Measurements from ENCODE around the gene TFPI.

DNA sequence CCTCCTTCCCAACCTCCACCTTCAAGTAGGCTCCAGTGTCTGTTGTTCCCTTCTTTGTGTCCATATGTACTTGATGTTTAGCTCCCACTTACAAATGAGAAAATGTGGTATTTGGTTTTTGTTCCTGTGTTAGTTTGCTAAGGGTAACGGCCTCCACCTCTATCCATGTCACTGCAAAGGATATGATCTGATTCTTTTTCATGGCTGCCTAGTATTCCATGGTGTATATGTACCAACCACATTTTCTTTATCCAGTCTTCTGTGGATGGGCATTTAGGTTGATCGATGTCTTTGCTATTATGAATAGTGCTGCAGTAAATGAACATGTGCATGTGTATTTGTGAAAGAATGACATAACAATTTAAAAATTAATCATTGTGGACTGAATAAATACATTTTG lies 19.5 kb upstream of the TFPI start:
- TF ChIP-seq, protein P1, sequence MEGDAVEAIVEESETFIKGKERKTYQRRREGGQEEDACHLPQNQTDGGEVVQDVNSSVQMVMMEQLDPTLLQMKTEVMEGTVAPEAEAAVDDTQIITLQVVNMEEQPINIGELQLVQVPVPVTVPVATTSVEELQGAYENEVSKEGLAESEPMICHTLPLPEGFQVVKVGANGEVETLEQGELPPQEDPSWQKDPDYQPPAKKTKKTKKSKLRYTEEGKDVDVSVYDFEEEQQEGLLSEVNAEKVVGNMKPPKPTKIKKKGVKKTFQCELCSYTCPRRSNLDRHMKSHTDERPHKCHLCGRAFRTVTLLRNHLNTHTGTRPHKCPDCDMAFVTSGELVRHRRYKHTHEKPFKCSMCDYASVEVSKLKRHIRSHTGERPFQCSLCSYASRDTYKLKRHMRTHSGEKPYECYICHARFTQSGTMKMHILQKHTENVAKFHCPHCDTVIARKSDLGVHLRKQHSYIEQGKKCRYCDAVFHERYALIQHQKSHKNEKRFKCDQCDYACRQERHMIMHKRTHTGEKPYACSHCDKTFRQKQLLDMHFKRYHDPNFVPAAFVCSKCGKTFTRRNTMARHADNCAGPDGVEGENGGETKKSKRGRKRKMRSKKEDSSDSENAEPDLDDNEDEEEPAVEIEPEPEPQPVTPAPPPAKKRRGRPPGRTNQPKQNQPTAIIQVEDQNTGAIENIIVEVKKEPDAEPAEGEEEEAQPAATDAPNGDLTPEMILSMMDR (IDR thresholded peaks at IDR 0.05) = no peak
- no peak for TF ChIP-seq EZH2 (IDR thresholded peaks at IDR 0.05; ENCODE audit: borderline replicate concordance, insufficient read depth, low read depth, low read length, poor library complexity, severe bottlenecking)
